Mucosa of descending colon (tissue), 3 donors: ENCODE results near the gene NR6A1. TPM values are rescaled to one million over a fixed set of nuclear protein-coding genes. Genes with fewer than 3 reads are reported as not detected.

Experiments
- ATAC-seq: fragments of 200-7000 bp; cut with Tn5 transposase; one replicate; pipeline ENCODE4 v1.9.1; 2020; ENCODE audit warnings: mild to moderate bottlenecking, moderate library complexity
- DNase-seq, 3 donors: peaks; one replicate each; pipeline ENCODE4 v3.0.0-alpha.2; 2020
- H3K36me3 ChIP-seq: fragments of 200-600 bp; one replicate; pipeline ENCODE4 v1.8.0; 2021; ENCODE audit warnings: low read depth, mild to moderate bottlenecking
- H3K4me1 ChIP-seq: fragments of 200-600 bp; one replicate; pipeline ENCODE4 v1.8.0; 2021; ENCODE audit warnings: low read depth, mild to moderate bottlenecking
- H3K4me3 ChIP-seq: fragments of 200-600 bp; one replicate; pipeline ENCODE4 v1.8.0; 2021; ENCODE audit warnings: mild to moderate bottlenecking
- H3K9me3 ChIP-seq: fragments of 200-600 bp; one replicate; pipeline ENCODE4 v1.8.0; 2021; ENCODE audit warnings: mild to moderate bottlenecking
- intact Hi-C, 2 donors: fragments of 100-400 bp; cut with DNase I in 1 of 2; cut with micrococcal nuclease in 1 of 2; formaldehyde crosslinking; loops; one replicate each; pipeline versions ENCODE4 v1.11.0 to v1.11.1; 2022; cut with DNase I, micrococcal nuclease
- total RNA-seq, 3 donors: library from RNA; stranded (reverse); fragmentation: NEBNext Ultra II Directional in 2 of 3; extraction: Animal tissue kit (Norgen Biotek cat#: 25700) in 2 of 3; gene quantifications; one replicate each; pipeline versions ENCODE4 v1.2.1 to v1.2.4, GENCODE V29; 2021 to 2023
- TF ChIP-seq, protein P1 (sequence below): fragments of 200-600 bp; IDR thresholded peaks from one replicate; pipeline ENCODE4 v1.8.0; 2022; ENCODE audit warnings: antibody characterized with exemption, mild to moderate bottlenecking
- donor health status: DM: no; HTN: no; CAD: no; lungs with moderate emphysema.
- donor health status: DM: no; HTN: no; CAD: no.
- donor health status: DM: no; HTN: yes; CAD: no.

NR6A1 gene
- total RNA-seq, 3 donors from 2014 or later, result 5.6 to 8.4 (median 7.0) TPM

DNA sequence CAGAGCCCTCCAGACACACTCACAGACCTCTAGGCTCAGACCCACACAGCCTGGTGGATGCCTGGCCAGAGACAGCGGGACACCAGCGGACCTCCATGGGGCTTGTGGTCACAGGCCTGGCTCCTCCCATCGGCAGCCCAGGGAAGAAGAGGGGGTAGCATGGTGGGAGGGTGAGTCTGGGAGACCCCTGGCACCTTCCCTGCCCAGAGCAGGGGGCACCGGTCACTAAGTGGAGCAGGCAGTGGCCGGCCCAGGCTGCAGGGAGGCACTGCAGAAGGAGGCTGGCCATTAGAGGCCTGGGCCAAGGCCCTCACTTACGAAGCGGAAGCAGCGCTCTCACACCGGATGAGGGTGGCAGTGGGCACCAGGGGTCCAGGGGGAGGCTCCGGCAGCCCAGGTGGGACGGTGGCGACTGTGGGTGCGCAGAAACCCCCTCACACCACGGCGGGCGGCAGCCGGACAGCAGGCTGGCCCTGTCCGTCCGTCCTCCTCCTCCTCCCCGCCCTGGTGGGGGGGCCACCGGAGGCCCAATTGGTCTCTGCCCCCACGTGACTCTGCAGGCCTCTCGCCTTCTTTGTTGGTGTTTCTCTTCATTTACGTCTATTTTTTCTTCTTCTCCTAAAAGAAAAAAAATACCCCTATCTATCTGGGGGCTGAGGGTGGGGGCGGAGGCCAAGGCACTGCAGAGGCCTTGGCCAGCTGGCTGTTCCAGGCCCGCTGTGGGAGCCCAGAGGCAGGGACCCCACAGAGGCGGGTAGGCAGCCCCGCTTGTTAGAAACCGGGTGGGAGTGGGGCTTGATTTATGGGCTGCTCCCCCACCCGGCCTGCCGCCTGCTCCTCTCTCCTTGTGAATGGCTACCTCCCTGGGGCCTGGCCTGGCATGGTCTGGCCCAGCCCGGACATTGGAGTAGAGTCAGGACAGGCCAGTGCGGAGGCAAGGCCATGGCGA is 263.9 kb downstream of the NR6A1 start, which contains the start of gene NR5A1:
Gene NR5A1, minus strand, starts transcription at position 469 of the 949 bp plus-strand sequence. CDS start 4,004 bp downstream, outside the sequence.
- ATAC-seq, result no peak

DNA sequence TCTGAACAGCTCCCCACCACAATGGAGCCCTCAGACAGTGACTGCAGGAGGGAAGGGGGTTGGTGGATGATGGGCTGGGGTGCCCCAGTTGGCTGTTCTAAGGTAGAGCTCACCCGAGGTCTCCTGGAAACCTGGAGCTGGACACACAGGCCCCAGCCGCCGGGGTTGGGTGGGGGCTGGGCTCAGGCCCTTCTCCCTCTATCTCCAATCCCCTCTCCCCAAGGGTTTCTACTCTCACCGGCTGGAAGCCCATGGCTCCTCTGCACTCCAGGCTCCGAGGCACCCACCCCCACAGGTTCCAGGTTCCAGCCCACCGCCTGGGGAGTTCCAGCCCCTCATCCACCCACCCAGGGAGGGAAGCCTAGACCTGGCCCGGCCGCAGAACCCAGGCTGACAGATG is 264.7 kb downstream of the NR6A1 start:
- Histone ChIP-seq H3K36me3 (no peaks in the 10 kb centered on the region), H3K4me3 (no peak overlapping the region), H3K4me1 (peaks cover 6% of the 10 kb centered on the region), H3K9me3 (no peaks in the 10 kb centered on the region)
- no peak for DNase-seq
- TF ChIP-seq, protein P1, sequence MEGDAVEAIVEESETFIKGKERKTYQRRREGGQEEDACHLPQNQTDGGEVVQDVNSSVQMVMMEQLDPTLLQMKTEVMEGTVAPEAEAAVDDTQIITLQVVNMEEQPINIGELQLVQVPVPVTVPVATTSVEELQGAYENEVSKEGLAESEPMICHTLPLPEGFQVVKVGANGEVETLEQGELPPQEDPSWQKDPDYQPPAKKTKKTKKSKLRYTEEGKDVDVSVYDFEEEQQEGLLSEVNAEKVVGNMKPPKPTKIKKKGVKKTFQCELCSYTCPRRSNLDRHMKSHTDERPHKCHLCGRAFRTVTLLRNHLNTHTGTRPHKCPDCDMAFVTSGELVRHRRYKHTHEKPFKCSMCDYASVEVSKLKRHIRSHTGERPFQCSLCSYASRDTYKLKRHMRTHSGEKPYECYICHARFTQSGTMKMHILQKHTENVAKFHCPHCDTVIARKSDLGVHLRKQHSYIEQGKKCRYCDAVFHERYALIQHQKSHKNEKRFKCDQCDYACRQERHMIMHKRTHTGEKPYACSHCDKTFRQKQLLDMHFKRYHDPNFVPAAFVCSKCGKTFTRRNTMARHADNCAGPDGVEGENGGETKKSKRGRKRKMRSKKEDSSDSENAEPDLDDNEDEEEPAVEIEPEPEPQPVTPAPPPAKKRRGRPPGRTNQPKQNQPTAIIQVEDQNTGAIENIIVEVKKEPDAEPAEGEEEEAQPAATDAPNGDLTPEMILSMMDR, result no peak
- ATAC-seq, result no peak
- intact Hi-C loops, result no loop called here

More for the DNA sequence above, 263.9 kb downstream of the NR6A1 start, which contains the start of gene NR5A1:
- Histone ChIP-seq H3K36me3 (no peaks in the 10 kb centered on the region), H3K9me3 (no peaks in the 10 kb centered on the region), H3K4me3 (no peak within 1 kb of the TSS), H3K4me1 (peaks cover 6% of the 10 kb centered on the region)
- DNase-seq, result peak in 1 of 3 donors; percentile 39
- intact Hi-C loops, result no loop called here
- TF ChIP-seq, protein P1, result no peak

DNA sequence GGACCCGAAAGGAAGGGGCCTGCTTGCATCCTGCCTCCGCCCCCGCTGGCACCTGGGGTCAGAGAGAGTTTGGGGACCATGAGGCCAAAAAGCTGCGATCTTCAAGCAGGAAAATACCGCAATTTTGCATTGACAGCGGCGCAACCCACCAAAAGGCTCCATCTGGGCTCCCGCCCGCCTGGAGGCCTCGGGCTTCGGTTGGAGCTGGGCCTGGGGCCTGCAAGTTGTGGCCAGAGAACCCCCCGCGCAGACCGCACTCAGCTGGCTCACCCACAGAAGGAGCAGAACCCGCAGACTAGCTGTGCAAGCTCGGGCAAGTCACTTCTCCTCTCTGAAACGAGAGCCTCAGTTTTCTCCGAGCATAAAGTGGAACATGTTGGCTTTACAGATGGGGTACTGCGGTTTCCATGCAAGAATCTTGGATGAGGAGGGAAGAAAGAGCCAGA is 265.2 kb downstream of the NR6A1 start:
- Histone ChIP-seq H3K36me3 (no peaks in the 10 kb centered on the region), H3K9me3 (no peaks in the 10 kb centered on the region), H3K4me3 (no peak overlapping the region), H3K4me1 (peaks cover 6% of the 10 kb centered on the region)
- TF ChIP-seq, protein P1, result no peak
- intact Hi-C loops, result no loop called here
- ATAC-seq, result no peak
- DNase-seq, result no peak

DNA sequence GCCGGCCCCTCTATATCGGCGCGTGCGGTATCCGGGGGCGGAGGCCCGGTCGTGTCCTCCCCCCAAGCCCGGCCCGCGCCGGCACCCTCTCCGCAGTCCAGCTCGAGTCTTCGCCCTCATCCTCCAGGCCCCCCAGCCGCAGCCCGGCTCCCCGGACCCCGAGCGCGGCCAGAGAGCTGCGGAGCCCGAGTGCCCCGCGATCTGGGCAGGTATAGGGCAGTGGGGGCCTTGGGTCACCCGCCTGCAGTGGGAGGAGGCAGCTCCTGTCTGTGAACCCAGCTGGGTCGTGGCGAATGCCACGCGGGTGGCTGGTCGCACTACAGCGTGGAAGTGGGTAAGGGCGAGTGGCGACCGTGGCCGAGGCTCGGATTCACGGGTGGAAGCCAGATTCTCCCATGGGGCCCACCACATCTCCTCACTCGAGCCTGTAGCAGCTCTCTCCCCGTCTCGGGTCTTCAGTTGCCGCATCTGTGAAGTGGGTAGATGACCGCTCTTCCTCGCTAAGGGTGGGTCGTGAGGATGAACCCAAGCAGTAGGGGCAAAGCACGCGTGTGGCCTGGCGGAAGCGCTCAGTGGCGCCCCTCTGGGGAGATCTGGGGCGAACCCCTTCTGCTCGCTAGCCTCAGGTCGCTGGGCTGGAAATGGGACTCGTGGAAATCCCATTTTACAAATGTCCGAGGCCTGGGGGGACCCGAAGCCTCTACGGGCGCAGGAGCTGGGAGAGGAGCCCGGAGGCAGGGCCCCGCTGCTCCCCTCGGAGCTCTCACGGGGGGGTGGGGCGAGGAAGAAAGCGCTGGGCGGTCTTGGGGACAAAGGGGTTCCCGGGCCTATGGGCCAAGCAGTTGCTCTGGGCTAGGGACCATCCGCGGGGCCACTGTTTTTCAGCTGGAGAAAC is 265.9 kb downstream of the NR6A1 start:
- no peak for DNase-seq
- H3K4me3 ChIP-seq, result no peak overlapping the region
- ATAC-seq, result no peak
- intact Hi-C loops, result no loop called here
- TF ChIP-seq, protein P1, result no peak
- peaks cover 6% of the 10 kb centered on the region for H3K4me1 ChIP-seq
- no peaks in the 10 kb centered on the region for H3K36me3 ChIP-seq
- no peaks in the 10 kb centered on the region for H3K9me3 ChIP-seq

DNA sequence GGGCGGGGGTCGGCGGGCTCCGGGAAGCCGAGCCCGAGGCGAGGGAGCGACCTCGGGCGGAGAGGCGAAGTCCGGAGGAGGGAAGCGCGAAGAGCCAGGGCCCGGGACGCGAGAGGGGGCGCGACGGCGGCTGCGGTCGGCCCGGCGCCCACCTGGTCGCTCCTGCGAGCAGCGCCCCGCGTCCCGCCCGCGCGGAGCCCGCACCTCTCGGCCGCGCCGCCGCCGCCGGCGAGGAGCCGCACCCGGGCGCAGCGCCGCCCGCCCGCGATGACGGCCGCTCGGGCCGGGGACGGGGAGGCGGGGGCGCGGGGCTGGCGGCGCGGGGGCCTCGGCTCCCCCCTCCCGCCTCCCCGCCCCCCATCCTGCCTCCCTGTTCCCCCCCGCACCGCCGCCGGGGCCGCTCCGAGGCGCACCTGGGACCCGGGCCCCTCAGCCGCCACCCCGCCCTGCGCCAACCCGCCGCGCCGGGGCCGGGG is 266.5 kb downstream of the NR6A1 start:
- no peak for DNase-seq
- TF ChIP-seq, protein P1, result no peak
- intact Hi-C loops, result no loop called here
- Histone ChIP-seq H3K36me3 (no peaks in the 10 kb centered on the region), H3K9me3 (no peaks in the 10 kb centered on the region), H3K4me1 (peaks cover 6% of the 10 kb centered on the region), H3K4me3 (no peak overlapping the region)
- ATAC-seq, result no peak
